ENCODE measurements around the gene RAB22A.

The RAB22A gene

DNA sequence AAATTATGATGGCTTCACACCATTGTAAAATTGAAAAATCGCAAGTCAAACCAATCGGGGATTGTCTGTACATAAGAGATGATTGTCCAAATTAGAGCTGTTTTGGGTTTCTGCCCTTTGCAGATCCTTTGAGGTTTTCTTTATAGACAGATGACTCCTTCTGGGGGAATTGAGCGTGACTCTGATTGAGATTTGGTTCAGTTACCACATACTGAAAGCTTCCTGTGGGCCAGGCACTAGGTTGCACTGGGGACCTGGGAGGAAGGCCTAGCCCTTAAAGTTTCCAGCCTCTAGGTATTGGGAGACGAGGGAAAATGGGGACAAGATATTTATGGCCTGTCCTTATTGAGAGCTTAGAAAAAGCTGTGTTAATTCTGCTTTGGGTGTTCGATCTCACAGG, 88.7 kb downstream of the RAB22A start:
- no peak for DNase-seq (ENCODE audit: low read depth)
- TF ChIP-seq, protein P1, sequence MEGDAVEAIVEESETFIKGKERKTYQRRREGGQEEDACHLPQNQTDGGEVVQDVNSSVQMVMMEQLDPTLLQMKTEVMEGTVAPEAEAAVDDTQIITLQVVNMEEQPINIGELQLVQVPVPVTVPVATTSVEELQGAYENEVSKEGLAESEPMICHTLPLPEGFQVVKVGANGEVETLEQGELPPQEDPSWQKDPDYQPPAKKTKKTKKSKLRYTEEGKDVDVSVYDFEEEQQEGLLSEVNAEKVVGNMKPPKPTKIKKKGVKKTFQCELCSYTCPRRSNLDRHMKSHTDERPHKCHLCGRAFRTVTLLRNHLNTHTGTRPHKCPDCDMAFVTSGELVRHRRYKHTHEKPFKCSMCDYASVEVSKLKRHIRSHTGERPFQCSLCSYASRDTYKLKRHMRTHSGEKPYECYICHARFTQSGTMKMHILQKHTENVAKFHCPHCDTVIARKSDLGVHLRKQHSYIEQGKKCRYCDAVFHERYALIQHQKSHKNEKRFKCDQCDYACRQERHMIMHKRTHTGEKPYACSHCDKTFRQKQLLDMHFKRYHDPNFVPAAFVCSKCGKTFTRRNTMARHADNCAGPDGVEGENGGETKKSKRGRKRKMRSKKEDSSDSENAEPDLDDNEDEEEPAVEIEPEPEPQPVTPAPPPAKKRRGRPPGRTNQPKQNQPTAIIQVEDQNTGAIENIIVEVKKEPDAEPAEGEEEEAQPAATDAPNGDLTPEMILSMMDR (IDR thresholded peaks at IDR 0.05; ENCODE audit: low read depth, low read length, missing control alignments): no peak
- no peak overlapping the region for H3K4me3 ChIP-seq (ENCODE audit: low read depth, low read length)

- TF ChIP-seq, protein P1 (IDR thresholded peaks at IDR 0.05; ENCODE audit: low read depth, low read length, missing control alignments): no peak
- no peak for DNase-seq (ENCODE audit: low read depth)
- H3K4me3 ChIP-seq (ENCODE audit: low read depth, low read length): no peak overlapping the region
Measured at GRCh38 chr20:58399926-58400325, 90.4 kb downstream of the RAB22A start.

GRCh38 chr20:58401162-58401561, 91.6 kb downstream of the RAB22A start:
- TF ChIP-seq, protein P1 (IDR thresholded peaks at IDR 0.05; ENCODE audit: low read depth, low read length, missing control alignments): no peak
- DNase-seq (ENCODE audit: low read depth): no peak
- H3K4me3 ChIP-seq (ENCODE audit: low read depth, low read length): no peak overlapping the region

GRCh38 chr20:58402305-58402704, 92.8 kb downstream of the RAB22A start:
- no peak for DNase-seq (ENCODE audit: low read depth)
- peak overlapping the region; percentile 23 for H3K4me3 ChIP-seq (ENCODE audit: low read depth, low read length)
- TF ChIP-seq, protein P1 (IDR thresholded peaks at IDR 0.05; ENCODE audit: low read depth, low read length, missing control alignments): no peak

DNA sequence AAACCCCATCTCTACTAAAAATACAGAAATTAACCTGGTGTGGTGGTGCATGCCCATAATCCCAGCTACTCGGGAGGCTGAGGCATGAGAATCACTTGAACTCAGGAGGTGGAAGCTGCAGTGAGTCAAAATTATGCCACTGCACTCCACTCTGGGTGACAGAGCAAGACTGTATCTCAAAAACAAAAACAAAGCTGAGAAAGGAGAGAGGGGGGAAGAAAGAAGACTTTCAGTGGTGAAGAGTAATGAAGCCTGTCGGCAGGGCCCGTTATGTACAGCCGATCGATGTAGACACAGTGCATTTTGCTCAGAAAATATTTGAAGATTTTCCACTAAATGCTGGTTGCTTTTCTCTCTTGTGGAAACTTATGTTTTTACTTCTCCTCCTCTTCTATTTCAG, 93.3 kb downstream of the RAB22A start:
- TF ChIP-seq, protein P1 (IDR thresholded peaks at IDR 0.05; ENCODE audit: low read depth, low read length, missing control alignments): no peak
- DNase-seq (ENCODE audit: low read depth): no peak
- H3K4me3 ChIP-seq (ENCODE audit: low read depth, low read length): peak overlapping the region; percentile 23; the same call in 1 of the 2 replicates

- no peak for DNase-seq (ENCODE audit: low read depth)
- H3K4me3 ChIP-seq (ENCODE audit: low read depth, low read length): no peak overlapping the region
Measured at GRCh38 chr20:58403272-58403671, 93.8 kb downstream of the RAB22A start.

More at GRCh38 chr20:58403272-58403671, 93.8 kb downstream of the RAB22A start:
- TF ChIP-seq, protein P1 (IDR thresholded peaks at IDR 0.05; ENCODE audit: low read depth, low read length, missing control alignments): no peak

Data from GM12864 (cell line).